ACC112 (cell line): ENCODE results near the gene MYO15A.

Experiments used
- H2AFZ ChIP-seq: fragments of 200-600 bp; sonication (generic); one replicate; pipeline ENCODE4 v1.6.0; 2017; ENCODE audit warnings: antibody characterized with exemption, low read length; ENCODE audit not compliant: unreplicated experiment
- H3K27ac ChIP-seq: fragments of 200-600 bp; sonication (generic); 2 replicates; pipeline ENCODE4 v1.5.1; 2014; ENCODE audit warnings: low read depth, mild to moderate bottlenecking, antibody characterized with exemption, low read length, moderate library complexity
- H3K27me3 ChIP-seq: fragments of 200-600 bp; sonication (generic); 2 replicates; pipeline ENCODE4 v1.6.1; 2014; ENCODE audit warnings: mild to moderate bottlenecking, antibody characterized with exemption, low read length, moderate library complexity, mixed read lengths; ENCODE audit not compliant: insufficient read depth
- H3K36me3 ChIP-seq: fragments of 200-600 bp; sonication (generic); 2 replicates; pipeline ENCODE4 v1.6.1; 2016; ENCODE audit warnings: mild to moderate bottlenecking, antibody characterized with exemption, low read length, moderate library complexity, mixed read lengths; ENCODE audit not compliant: insufficient read depth
- H3K4me1 ChIP-seq: fragments of 200-600 bp; sonication (generic); one replicate; pipeline ENCODE4 v1.6.1; 2016; ENCODE audit warnings: low read length, mixed read lengths; ENCODE audit not compliant: insufficient read depth, unreplicated experiment, control insufficient read depth
- H3K4me3 ChIP-seq: fragments of 200-600 bp; sonication (generic); 2 replicates; pipeline ENCODE4 v1.5.1; 2014; ENCODE audit warnings: mild to moderate bottlenecking, low read depth, low read length
- H3K79me2 ChIP-seq: fragments of 200-600 bp; sonication (generic); one replicate; pipeline ENCODE4 v1.6.0; 2016; ENCODE audit warnings: low read length; ENCODE audit not compliant: control insufficient read depth, unreplicated experiment, insufficient read depth

The MYO15A gene

GRCh38 chr17:18117982-18118975, 9.7 kb downstream of the MYO15A start:
- no peak overlapping the region for H3K4me3 ChIP-seq
- H3K4me1 ChIP-seq, result no peaks in the 10 kb centered on the region
- no peaks in the 10 kb centered on the region for H3K79me2 ChIP-seq
- H3K27me3 ChIP-seq, result no peaks in the 10 kb centered on the region
- H3K36me3 ChIP-seq, result no peaks in the 10 kb centered on the region
- no peak overlapping the region for H3K27ac ChIP-seq
- H2AFZ ChIP-seq, result no peak overlapping the region

- H3K36me3 ChIP-seq, result no peaks in the 10 kb centered on the region
- H3K79me2 ChIP-seq, result no peaks in the 10 kb centered on the region
- H3K27me3 ChIP-seq, result no peaks in the 10 kb centered on the region
- H3K4me1 ChIP-seq, result no peaks in the 10 kb centered on the region
- H3K4me3 ChIP-seq, result no peak overlapping the region
- H3K27ac ChIP-seq, result no peak overlapping the region
- H2AFZ ChIP-seq, result no peak overlapping the region
These were observed 10.7 kb downstream of the MYO15A start for GRCh38 chr17:18119166-18119745.

GRCh38 chr17:18119938-18120337, 11.4 kb downstream of the MYO15A start:
- Histone ChIP-seq H3K27me3 (no peaks in the 10 kb centered on the region), H3K36me3 (no peaks in the 10 kb centered on the region), H3K79me2 (no peaks in the 10 kb centered on the region), H3K27ac (no peak overlapping the region), H3K4me3 (no peak overlapping the region), H2AFZ (no peak overlapping the region), H3K4me1 (no peaks in the 10 kb centered on the region)

DNA sequence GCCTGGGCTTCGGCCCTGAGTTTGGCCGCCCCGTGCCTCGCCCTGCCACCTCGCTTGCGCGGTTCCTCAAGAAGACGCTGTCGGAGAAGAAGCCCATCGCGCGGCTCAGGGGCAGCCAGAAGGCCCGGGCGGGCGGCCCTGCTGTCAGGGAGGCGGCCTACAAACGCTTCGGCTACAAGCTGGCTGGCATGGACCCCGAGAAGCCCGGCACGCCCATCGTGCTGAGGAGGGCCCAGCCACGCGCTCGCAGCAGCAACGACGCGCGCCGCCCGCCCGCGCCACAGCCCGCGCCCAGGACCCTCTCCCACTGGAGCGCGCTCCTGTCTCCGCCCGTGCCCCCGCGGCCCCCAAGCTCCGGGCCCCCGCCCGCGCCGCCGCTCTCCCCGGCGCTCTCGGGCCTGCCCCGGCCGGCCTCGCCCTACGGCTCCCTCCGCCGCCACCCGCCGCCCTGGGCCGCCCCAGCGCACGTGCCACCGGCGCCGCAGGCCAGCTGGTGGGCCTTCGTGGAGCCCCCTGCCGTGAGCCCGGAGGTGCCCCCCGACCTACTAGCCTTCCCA, 12.0 kb downstream of the MYO15A start:
- no peak overlapping the region for H3K4me3 ChIP-seq
- no peaks in the 10 kb centered on the region for H3K36me3 ChIP-seq
- no peaks in the 10 kb centered on the region for H3K27me3 ChIP-seq
- H3K79me2 ChIP-seq, result no peaks in the 10 kb centered on the region
- no peak overlapping the region for H3K27ac ChIP-seq
- no peaks in the 10 kb centered on the region for H3K4me1 ChIP-seq
- no peak overlapping the region for H2AFZ ChIP-seq

- Histone ChIP-seq H3K4me3 (no peak overlapping the region), H3K4me1 (no peaks in the 10 kb centered on the region), H3K27me3 (no peaks in the 10 kb centered on the region), H3K79me2 (no peaks in the 10 kb centered on the region), H2AFZ (no peak overlapping the region), H3K36me3 (no peaks in the 10 kb centered on the region), H3K27ac (no peak overlapping the region)
These were observed 12.8 kb downstream of the MYO15A start for GRCh38 chr17:18121144-18121910.

DNA sequence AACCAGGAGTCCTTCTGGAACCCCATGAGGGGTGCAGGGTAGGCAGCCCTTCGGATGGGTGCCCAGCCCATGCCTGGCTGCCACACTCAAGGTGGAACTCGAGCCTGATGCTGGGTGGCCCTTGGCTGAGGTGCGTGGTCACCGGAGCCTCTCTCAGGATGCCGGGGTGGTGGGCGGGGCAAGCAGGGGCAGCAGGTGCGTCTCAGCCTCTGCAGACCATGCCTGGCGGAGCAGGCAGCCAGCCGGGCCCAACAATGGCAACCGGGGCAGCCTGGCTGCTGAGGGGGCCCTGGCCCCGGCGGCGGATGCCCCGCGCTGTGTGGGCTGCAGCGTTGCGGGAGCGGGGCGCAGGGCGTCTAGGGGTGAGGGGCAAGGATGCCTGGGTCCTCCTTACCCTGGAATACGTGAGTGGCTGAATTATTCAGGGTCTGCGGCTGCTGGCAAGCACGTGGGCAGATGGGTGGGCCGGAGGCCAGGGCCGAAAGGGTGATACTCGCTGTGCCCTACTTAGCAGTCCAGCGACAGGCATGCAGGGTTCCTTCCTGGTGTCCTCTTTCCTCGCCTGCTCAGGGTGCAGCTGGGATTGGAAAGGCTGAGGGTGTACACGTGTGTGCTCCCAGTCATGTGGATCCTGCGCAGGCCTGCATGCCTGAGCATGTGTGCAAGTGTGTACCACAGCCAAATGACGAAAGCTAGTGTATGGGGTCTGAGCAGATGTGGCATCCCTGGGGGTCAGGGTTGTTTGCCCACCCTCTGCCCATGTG, 14.6 kb downstream of the MYO15A start:
- Histone ChIP-seq H3K36me3 (no peaks in the 10 kb centered on the region), H3K27ac (no peak overlapping the region), H3K79me2 (no peaks in the 10 kb centered on the region), H3K4me3 (no peak overlapping the region), H3K4me1 (no peaks in the 10 kb centered on the region), H3K27me3 (no peaks in the 10 kb centered on the region), H2AFZ (no peak overlapping the region)

DNA sequence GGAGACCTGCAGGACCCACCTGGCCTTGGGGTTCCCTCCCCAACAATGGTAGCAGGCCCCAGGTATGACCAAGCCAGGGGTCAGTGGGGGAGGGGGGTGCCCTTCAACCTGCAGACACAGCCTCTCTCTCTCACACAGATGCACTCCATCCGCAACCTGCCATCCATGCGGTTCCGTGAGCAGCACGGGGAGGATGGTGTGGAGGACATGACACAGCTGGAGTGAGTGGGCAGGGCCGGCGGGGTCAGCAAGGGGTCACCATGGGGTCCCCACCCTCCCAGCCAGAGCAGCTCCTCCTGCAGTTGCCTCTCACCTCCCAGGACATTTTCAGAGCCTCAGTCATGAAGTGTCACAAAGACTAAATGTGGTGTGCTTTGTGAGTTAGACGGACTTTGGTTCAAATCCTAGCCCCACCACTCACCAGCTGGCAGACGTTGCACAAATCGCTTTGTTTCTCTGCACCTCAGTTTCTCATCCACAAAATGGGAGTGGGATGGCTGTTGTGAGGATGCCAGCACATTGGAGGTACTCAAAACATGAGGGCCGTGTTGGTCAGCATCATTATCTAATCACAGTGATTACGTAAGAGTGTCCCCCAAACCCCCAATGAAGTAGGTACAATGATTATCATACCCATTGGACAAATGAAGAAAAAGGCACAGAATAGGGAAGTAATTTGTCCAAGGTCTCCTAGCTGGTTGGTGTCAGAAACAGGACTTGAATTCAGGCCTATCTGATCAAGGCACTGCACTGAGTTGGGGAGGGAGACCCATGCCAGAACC, 16.0 kb downstream of the MYO15A start:
- Histone ChIP-seq H2AFZ (no peak overlapping the region), H3K4me3 (no peak overlapping the region), H3K27ac (no peak overlapping the region), H3K27me3 (no peaks in the 10 kb centered on the region), H3K79me2 (no peaks in the 10 kb centered on the region), H3K4me1 (no peaks in the 10 kb centered on the region), H3K36me3 (no peaks in the 10 kb centered on the region)

DNA sequence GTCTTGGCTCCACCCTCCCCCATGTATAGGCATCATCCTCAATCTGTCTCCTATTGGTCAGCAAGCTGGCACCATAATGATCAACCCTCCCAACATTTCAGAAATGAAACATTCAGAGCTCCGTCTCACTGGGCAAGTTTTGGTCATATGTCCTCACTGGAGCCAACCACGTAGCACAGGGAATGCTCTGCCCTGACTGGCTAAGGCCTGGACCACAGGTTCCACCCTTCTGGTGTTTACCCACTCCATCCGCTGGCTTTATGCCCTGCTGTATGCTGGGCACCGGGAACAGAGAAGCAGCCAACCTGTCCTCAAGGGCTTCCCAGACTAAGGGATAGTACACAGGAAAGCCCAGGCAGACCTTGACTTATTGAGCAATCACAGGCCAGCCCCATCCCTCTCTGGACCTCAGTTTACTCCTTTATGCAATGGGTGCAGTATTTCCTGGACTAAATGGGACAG, 20.5 kb downstream of the MYO15A start:
- Histone ChIP-seq H3K36me3 (no peaks in the 10 kb centered on the region), H3K27ac (no peak overlapping the region), H3K27me3 (no peaks in the 10 kb centered on the region), H3K4me3 (no peak overlapping the region), H3K4me1 (no peaks in the 10 kb centered on the region), H2AFZ (no peak overlapping the region), H3K79me2 (no peaks in the 10 kb centered on the region)

- H3K27me3 ChIP-seq, result no peaks in the 10 kb centered on the region
- no peak overlapping the region for H3K4me3 ChIP-seq
- H3K79me2 ChIP-seq, result no peaks in the 10 kb centered on the region
- H3K36me3 ChIP-seq, result no peaks in the 10 kb centered on the region
- H3K27ac ChIP-seq, result no peak overlapping the region
- no peaks in the 10 kb centered on the region for H3K4me1 ChIP-seq
- H2AFZ ChIP-seq, result no peak overlapping the region
These were observed 24.2 kb downstream of the MYO15A start for GRCh38 chr17:18132711-18133110.
